Fibroblast of gingiva (primary cell): ENCODE results near the gene OR8A1.
"Not testable (repeated sequence)": the region's sequence is repeated elsewhere in the genome, so short reads cannot be mapped to it uniquely, and the experiment has no call there.

ENCODE experiments used
- DNase-seq: peaks from one replicate; pipeline ENCODE4 v3.0.0-alpha.2; 2011; ENCODE audit warnings: low read depth

OR8A1 gene

DNA sequence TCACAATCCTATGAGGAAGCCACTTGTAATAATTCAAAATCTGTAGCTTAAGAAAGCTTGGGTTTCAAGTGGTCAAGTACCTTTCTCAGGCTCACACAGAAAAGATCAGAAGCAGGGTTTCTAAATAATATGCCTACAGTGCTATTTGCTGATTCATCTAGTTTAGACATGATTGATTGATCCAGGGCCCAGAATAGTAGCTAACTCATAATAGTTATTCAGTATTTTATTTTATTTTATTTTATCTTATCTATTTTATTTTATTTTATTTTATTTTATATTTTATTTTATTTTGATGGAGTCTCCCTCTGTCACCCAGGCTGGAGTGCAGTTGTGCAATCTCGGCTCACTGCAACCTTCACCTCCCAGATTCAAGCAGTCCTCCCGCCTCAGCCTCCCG, 25.5 kb downstream of the OR8A1 start:
- no peak for DNase-seq

DNA sequence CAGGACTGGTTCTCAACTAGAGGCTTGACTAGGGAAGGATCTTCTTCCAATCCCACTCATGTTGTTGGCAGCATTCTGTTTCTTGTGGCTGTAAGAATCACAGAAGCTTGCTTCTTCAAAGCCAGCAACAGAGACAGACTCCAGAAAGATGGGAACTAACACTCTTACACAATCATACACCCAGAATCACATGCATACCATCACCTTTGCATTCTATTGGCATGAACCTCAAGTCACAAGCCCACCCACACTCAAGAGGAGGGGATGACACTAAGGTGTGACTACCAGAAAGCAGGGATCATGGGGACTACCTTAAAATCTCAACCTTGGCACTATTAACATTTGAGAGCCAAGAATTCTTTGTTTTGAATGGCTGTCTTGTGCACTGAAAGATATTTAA, 27.8 kb downstream of the OR8A1 start:
- DNase-seq = no peak

DNA sequence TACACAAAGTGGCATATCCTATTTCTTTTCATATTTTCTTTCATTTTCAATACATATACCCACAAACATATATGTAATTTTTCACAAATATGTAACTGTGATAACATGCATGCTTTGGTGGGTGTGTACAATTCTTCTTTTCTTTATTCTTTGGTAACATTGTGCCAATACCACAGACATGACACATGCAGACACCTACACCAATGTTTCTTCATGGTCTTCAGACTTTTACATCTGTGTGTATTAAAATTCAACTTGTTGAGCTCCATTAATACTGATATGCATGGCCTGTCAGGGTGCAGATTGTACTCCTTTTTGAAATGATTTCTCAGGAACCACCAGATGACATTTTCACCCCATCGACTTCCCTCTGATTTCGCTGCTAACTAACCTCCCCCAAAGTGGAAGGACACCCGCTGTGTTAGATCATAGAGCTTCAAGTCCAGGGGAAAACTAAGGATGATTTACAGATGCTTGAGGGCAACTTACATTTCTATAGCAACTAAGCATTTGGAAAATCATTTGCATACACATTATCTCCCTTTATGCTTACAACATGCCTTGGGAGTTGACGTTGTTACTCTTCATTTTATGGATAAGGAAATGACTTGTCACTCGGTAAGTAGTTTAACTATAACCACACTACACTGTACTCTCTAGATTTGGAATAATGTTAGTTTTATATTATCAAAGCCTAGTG, 31.0 kb downstream of the OR8A1 start:
- DNase-seq = no peak

DNA sequence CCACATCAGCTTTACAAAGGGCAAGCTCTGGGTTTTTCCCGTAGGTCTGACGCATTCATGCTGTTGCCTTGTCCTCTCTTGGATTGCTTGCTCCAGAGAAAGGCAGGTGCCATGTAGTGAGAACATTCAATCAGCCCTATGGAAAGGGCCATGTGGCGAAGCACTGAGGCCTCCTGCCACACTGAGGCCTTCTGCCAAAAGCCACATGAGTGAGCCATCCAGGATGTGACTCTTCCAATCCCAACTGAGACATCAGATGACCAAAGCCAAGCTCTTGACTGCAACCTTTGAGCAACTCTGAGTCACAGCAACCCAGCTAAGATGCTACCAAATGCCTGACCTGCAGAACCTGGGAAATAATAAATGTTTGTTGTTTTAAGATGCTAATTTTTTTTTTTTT, 32.4 kb downstream of the OR8A1 start:
- DNase-seq = no peak

DNA sequence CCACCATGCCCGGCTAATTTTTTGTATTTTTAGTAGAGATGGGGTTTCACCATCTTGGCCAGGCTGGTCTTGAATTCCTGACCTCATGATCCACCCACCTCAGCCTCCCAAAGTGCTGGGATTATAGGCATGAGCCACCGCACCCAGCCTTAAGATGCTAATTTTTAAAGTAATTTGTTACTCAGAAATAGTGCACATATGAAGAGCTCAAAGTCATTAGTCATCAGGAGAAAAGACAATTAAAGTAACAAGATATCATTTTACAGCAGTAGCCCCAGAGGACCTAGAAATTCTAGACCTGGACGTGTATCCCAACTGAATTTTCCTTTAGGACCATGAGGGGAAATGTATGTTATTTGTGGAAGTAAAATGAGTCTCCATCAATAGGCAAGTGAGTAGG, 32.9 kb downstream of the OR8A1 start:
- DNase-seq = not testable (repeated sequence)

DNA sequence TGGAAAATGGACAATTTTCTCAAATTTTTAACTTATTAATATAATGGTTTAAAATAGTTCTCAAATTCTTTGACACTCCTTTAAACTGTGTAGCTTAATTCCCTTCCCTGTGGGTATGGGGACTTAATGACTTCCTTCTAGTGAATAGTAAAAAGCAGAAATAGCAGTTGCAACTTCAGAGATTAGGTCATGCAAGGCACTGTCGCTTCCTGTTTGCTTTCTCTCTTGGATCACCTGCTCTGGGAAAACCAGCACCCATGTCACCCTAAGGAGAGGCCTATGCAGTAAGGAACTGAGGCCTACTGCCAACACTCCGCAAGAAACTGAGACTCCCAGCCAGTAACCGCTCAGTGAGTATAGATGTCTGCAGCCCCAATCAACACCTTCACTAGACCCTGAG, 35.9 kb downstream of the OR8A1 start:
- no peak for DNase-seq

DNA sequence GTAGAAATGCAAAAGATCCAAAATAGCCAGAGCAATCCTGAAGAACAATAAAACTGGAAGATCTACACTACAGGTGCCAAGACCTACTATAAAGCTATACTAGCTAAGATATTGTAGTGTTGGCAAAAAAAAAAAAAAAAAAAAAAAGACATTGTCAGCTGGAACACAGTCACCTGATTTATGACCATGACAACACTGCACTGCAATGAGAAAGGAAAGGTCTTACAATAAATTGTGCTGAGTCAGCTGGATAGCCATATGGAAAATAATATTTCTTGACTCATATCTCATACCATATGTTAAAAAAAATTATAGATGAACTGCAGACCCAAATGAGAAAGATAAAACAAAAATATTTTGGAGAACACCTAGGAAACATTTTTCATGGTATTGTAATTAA, 38.4 kb downstream of the OR8A1 start:
- DNase-seq = no peak

DNA sequence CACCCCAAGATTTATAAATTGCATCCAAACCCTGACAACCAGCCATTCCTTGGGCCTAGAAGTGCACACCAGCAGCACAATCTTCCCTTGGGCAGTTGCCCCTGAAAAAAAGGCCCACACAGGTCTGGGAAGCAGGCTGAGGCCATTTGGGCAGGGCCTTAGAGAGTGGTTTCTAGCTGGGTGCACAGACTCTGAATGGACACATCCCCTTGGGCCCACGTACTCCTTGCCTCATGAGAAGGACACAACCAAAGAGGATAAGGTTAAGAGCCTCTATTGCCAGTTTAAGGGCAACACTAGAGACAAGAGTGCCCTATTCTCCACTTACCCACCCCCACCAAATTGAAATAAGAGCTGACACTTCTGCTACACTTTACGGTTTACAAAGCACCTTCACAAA, 40.5 kb downstream of the OR8A1 start:
- no peak for DNase-seq

DNA sequence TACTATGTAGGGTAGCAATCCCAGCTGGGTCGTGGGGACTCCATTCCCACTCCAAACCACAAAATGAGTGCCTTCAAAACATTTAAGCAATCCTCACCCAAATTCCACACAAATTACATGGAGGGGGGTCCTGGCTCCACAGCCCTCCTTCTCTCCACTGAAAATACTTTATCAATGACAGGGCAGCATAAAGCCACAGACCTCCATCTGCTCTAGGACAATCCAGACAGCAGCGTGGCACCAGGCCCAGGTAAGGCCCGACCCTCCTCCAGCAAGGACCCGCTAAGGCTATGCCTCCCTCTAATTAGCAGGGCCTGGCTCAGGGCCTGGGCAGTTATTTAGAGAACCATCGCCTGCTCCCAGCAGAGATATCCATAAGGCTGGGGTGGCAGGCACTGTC, 41.3 kb downstream of the OR8A1 start, which contains the start of gene PANX3:
Gene PANX3, plus strand, starts transcription at position 365 of the 400 bp plus-strand sequence. CDS start 129 bp downstream, outside the sequence.
- DNase-seq = no peak

DNA sequence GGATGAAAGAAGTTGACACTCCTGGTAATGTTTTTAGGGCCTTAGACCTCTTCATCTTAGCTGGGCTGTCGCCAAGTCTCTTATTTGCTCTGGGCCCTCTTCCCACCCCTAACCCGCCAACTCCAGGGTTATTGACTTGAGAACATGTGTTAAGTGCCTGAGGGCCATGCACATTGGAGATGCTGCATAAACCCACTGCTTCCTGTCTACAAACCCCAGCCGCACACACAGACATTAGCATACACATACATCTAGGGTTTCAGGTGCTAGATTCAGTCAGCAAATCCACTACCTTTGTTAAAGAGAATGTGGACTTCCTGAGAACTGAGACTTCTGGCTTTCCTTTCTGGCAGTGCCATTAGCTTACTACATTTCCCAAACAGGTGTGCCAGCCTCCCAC, 42.2 kb downstream of the OR8A1 start:
- no peak for DNase-seq

DNA sequence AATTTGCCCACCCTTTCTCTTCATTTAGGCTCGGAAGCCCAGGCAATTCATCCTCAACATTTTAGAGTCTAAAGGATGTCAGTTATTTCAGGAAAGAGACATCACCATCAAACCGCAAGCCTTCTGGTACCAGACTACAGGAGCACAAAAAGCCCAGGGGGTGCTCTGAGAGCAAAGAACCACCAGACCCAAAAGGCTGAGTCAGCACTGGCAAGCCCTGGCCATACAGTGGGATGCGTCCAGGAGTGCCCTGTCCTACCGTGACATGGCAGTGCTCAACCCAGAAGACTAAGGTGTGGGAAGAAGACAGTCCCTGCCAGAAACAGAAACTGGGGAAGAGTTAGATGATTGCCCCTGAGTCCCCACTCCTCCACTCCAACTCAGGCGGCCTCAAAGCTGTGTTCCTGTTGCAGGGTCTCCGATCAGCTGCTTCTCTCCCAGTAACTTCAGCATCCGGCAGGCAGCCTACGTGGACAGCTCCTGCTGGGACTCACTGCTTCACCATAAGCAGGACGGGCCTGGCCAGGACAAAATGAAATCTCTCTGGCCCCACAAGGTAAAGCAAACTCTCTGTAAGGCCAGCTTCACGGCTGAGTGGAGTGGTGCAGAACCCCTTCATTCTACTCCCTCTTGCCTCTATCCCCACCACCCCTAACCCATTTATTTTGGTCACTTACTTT, 42.9 kb downstream of the OR8A1 start:
- no peak for DNase-seq

DNA sequence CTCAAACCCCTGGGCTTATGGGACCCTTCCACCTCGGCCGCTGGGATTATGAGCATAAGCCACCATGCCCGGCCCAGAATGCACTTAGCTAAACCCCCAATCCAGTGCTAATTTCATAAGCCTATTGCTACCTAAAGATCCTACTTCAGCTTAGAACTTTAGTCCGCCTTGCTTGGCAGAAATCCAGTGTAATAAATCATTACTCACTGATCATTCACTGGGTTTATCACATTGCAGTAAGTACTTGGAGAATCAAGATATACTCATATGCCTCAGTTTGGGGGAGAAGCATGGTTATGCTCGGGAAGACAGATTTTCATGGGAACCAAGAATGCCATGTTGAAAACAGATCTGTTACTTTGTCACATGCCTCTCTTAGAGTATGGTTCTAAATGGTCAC, 49.1 kb downstream of the OR8A1 start:
- no peak for DNase-seq
